Activated CD4-positive, alpha-beta T cell treated with anti-CD3 and anti-CD28 coated beads for 36 hours (primary cell): Measurements from ENCODE around the gene PRRG4. TPM values are rescaled to one million over a fixed set of nuclear protein-coding genes. Genes with fewer than 3 reads are reported as not detected.
"Not testable (repeated sequence)": the region's sequence is repeated elsewhere in the genome, so short reads cannot be mapped to it uniquely, and the experiment has no call there.

Source experiments
- ATAC-seq: fragments of 200-7000 bp; cut with Tn5 transposase; one replicate; pipeline ENCODE4 v1.10.0; 2021; ENCODE audit warnings: mild to moderate bottlenecking, moderate library complexity
- CTCF ChIA-PET: fragments of 350-600 bp; sonication (Branson Sonifier 250); formaldehyde crosslinking; loops from one replicate; lab custom pipeline; 2021; ENCODE audit warnings: antibody characterized with exemption; lab: Charles Lee
- POLR2A ChIA-PET: fragments of 350-600 bp; sonication (Branson Sonifier 250); formaldehyde crosslinking; loops from one replicate; lab custom pipeline; 2021; ENCODE audit warnings: antibody characterized with exemption, inconsistent platforms; lab: Charles Lee
- DNase-seq: peaks from one replicate; pipeline ENCODE4 v3.0.0-alpha.2; 2020
- H3K27ac Mint-ChIP-seq: one replicate; pipeline ENCODE4 v1.8.0; 2021; ENCODE audit warnings: mixed read lengths
- H3K27me3 Mint-ChIP-seq: one replicate; pipeline ENCODE4 v1.8.0; 2021; ENCODE audit warnings: mixed read lengths
- H3K36me3 Mint-ChIP-seq: one replicate; pipeline ENCODE4 v1.8.0; 2021; ENCODE audit warnings: low read depth, mixed read lengths
- H3K4me1 Mint-ChIP-seq: one replicate; pipeline ENCODE4 v1.8.0; 2021; ENCODE audit warnings: mixed read lengths
- H3K4me3 Mint-ChIP-seq: one replicate; pipeline ENCODE4 v1.8.0; 2021; ENCODE audit warnings: mild to moderate bottlenecking, moderate library complexity, mixed read lengths
- H3K9me3 Mint-ChIP-seq: one replicate; pipeline ENCODE4 v1.8.0; 2021; ENCODE audit warnings: low read depth, mixed read lengths
- intact Hi-C, 2 experiments: fragments of 100-400 bp; cut with DNase I in 1 of 2; cut with micrococcal nuclease in 1 of 2; formaldehyde crosslinking; loops; one replicate each; pipeline versions ENCODE4 v1.14.2 to v1.15.1; 2022 to 2024; cut with DNase I, micrococcal nuclease
- total RNA-seq, 2 experiments: library from RNA; stranded (reverse); gene quantifications; one replicate each; pipeline ENCODE4 v1.2.3, GENCODE V29; 2021

Gene PRRG4
- total RNA-seq, 2 experiments from 2014 or later: 0.18 to 0.23 TPM

DNA sequence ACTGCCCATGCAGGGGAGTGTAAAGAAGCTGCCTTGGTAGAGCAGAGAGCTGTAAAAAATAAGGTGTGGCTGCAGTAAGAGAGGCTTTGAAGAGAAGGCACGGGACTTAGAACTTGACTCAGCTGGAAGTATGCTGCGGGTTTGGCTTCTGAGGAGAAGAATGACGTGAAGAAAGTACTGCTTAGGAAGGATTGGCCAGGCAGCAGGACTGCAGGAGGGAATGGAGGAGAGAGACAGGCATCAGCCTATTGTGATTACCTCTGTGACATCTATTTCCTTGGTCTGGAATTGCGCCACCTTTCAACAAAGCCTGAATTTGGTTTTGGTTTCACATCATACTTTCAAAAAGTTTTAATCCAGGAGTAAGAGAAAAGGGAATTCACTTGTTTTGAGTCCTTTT lies 22.5 kb downstream of the PRRG4 start:
- ChIA-PET CTCF (interaction anchor here (0.7 kb wide), 1 partner anchor 282 kb away, joined by 4 read pairs; no protein-coding TSS in a partner anchor), POLR2A (no interaction called here)
- H3K27ac Mint-ChIP-seq: no peak overlapping the region
- intact Hi-C loops: no loop called here
- H3K4me1 Mint-ChIP-seq: peaks cover 4% of the 10 kb centered on the region
- ATAC-seq (no peak), DNase-seq (no peak)
- H3K9me3 Mint-ChIP-seq: no peaks in the 10 kb centered on the region
- no peak overlapping the region for H3K4me3 Mint-ChIP-seq
- no peaks in the 10 kb centered on the region for H3K27me3 Mint-ChIP-seq
- H3K36me3 Mint-ChIP-seq: no peaks in the 10 kb centered on the region

DNA sequence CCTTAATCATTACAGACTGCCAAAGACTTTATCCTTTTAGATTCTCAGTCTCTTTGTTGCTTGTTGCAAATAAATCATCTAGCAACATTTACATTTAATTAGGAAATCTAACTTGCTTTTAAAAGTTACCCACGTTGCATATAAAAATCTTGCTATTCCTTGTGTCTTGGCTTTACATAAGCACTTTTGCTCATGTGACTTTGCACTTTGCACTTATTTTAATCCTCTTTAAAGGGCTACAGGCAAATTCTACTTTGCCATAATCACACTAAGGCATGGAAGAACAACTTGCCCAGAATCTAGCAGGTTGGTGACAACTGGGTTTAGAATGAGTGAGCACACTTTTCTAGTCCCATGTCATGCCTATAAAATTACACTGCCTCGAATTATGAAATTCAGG lies 25.9 kb downstream of the PRRG4 start:
- intact Hi-C loops: no loop called here
- no peaks in the 10 kb centered on the region for H3K36me3 Mint-ChIP-seq

DNA sequence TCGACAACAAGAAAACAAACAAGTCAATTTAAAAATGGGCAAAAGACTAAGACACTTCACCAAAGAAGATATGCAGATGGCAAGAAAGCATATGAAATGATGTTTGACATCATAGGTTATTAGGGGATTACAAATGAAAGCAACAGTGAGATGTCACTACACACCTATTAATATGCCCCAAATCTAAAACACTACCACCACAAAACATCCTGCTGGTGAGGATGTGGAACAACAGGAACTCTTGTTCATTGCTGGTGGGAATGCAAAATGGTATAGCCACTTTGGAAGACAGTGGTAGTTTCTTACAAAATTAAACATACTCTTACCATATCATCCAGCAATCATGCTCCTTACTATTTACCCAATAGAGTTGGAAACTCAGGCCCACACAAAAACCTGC lies 29.0 kb downstream of the PRRG4 start:
- Mint-ChIP-seq H3K9me3 (no peaks in the 10 kb centered on the region), H3K36me3 (no peaks in the 10 kb centered on the region), H3K27ac (no peak overlapping the region), H3K27me3 (peaks cover 7% of the 10 kb centered on the region), H3K4me3 (no peak overlapping the region), H3K4me1 (no peaks in the 10 kb centered on the region)
- CTCF ChIA-PET: no interaction called here
- no peak for DNase-seq
- POLR2A ChIA-PET: no interaction called here
- no peak for ATAC-seq
- intact Hi-C loops: no loop called here

More for the DNA sequence above, 25.9 kb downstream of the PRRG4 start:
- Mint-ChIP-seq H3K27me3 (peaks cover 4% of the 10 kb centered on the region), H3K4me1 (no peaks in the 10 kb centered on the region), H3K27ac (no peak overlapping the region), H3K9me3 (no peaks in the 10 kb centered on the region), H3K4me3 (no peak overlapping the region)
- ChIA-PET CTCF (no interaction called here), POLR2A (no interaction called here)
- ATAC-seq: no peak
- no peak for DNase-seq

DNA sequence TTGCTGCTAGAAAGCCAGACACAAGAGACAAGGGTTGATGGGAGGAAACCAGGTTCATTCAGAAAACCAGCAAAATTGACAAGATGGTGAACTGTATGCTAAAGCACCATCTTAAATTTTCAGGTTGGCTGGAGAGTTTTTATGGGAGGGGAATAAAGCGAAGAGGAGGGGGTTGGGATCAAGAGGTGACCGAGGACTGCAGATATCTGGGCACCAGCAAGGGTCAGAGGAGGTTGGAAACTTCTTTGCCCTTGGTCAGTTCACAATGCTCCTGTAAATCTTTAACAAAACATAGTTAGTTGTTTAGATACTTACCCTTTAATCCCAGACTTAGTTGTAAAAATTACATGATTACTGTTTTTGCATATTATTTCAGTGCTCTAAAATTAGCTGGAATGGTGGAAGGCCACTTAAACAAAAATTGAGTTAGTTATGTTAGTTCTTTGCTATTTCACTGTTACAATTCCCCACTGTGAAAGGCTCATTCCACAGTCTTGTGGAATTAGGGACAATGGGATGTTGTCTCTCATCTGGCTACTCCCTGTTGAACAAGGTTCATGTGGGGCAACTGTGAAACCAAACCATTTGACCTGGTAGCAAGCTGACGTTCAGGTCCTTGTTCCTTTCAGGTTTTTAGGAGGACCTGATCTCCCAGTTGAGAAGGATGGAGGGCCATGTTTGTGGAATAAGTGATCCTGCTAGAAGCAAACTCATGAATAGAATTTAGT lies 32.3 kb downstream of the PRRG4 start:
- Mint-ChIP-seq H3K4me1 (no peaks in the 10 kb centered on the region), H3K36me3 (no peaks in the 10 kb centered on the region), H3K27ac (no peak overlapping the region), H3K4me3 (no peak overlapping the region), H3K9me3 (no peaks in the 10 kb centered on the region), H3K27me3 (peaks cover 12% of the 10 kb centered on the region)
- ChIA-PET CTCF (no interaction called here), POLR2A (no interaction called here)
- intact Hi-C loops: no loop called here
- ATAC-seq (no peak), DNase-seq (no peak)

DNA sequence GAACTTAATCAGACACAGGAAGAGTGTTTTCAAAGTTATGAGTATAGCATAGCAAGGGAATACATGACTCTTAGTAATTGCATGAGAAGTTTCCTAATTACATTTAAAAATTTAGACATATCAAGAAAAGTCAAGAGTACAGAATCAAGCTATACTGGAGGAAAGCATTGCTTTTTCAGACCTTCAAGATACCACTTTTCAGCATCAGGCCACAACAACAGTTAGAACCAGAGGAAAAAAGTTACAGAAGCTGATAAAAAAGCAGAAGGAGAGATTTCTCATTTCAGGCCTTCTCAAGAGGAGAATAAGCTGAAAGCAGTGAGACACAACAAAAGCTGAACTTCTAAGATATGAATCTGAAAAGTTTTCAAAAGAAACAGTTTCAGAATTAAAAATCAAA lies 34.8 kb downstream of the PRRG4 start:
- Mint-ChIP-seq H3K36me3 (no peaks in the 10 kb centered on the region), H3K27ac (no peak overlapping the region), H3K9me3 (peaks cover 5% of the 10 kb centered on the region), H3K4me3 (no peak overlapping the region), H3K27me3 (peaks cover 7% of the 10 kb centered on the region), H3K4me1 (no peaks in the 10 kb centered on the region)
- CTCF ChIA-PET: no interaction called here
- ATAC-seq (peak; percentile 16), DNase-seq (no peak)
- POLR2A ChIA-PET: no interaction called here
- intact Hi-C loops: no loop called here

DNA sequence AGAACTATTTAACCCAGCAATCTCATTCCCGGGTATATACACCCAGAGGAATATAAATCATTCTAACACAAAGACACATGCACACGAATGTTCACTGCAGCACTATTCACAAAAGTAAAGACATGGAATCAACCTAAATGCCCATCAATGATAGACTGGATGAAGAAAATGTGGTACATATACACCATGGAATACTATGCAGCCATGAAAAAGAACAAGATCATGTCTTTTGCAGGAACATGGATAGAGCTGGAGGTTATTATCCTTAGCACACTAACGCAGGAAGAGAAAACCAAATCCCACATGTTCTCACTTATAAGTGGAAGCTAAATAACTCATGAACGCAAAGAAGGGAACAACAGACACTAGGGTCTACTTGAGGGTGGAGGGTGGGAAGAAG lies 39.0 kb downstream of the PRRG4 start:
- intact Hi-C loops, DNase-seq: not testable (repeated sequence)

DNA sequence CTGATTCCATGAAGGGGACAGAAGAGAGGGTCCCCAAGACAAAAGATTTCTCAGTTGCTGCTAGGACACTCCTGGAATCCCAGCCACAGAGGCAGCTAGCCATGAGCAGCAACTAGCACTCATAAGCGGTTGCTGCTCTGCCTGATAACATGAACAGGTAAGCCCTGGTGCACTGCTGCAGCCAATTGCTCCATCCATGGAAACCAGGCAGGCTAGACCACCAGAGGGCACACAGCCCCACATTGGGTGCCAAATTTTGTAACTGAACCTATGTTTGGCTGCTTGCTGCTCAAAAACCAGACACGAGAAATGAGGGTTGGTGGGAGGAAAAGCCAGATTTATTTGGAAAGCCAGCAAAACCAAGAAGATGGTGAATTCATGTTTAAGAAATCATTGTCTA lies 40.9 kb downstream of the PRRG4 start:
- Mint-ChIP-seq H3K4me3 (no peak overlapping the region), H3K27ac (no peak overlapping the region), H3K36me3 (peaks cover 1% of the 10 kb centered on the region), H3K9me3 (peaks cover 5% of the 10 kb centered on the region), H3K27me3 (peaks cover 4% of the 10 kb centered on the region), H3K4me1 (no peaks in the 10 kb centered on the region)
- DNase-seq (peak; percentile 50), ATAC-seq (no peak)
- CTCF ChIA-PET: interaction anchor here (0.5 to 0.7 kb wide), 2 partner anchors 23 to 551 kb away, joined by 3 read pairs; no protein-coding TSS in a partner anchor
- intact Hi-C loops: no loop called here
- POLR2A ChIA-PET: no interaction called here

More for the DNA sequence above, 39.0 kb downstream of the PRRG4 start:
- CTCF ChIA-PET: interaction anchor here (1.0 kb wide), 1 partner anchor 183 kb away, joined by 3 read pairs; no protein-coding TSS in a partner anchor
- H3K4me1 Mint-ChIP-seq, H3K4me3 Mint-ChIP-seq, H3K27ac Mint-ChIP-seq, H3K9me3 Mint-ChIP-seq, ATAC-seq, H3K27me3 Mint-ChIP-seq, POLR2A ChIA-PET, H3K36me3 Mint-ChIP-seq: not testable (repeated sequence)

DNA sequence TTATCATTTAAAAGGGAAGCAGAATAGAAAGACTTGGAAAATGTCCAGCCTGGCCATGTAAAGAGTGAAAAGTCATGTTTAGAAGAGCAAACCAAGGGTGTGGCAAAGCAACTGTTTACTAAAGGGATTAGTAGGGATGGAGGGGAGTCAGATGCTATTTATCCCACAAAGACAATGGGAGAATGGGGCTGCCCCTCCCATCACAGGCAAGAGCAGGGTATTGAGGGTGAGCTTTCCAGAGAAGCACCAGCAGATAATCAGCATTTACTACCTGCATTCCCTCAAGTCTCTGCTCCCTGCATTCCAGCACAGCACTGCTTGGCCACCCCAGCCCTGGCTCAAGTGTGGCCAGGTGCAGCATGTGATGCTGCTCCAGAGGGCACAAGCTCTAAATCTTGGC lies 44.4 kb downstream of the PRRG4 start:
- no peak for DNase-seq
- ATAC-seq: no peak
- ChIA-PET POLR2A (no interaction called here), CTCF (interaction anchor here (0.6 kb wide), 1 partner anchor 149 kb away, joined by 3 read pairs; no protein-coding TSS in a partner anchor)
- no peaks in the 10 kb centered on the region for H3K4me1 Mint-ChIP-seq
- peaks cover 1% of the 10 kb centered on the region for H3K36me3 Mint-ChIP-seq
- H3K9me3 Mint-ChIP-seq: no peaks in the 10 kb centered on the region
- H3K27me3 Mint-ChIP-seq: peaks cover 4% of the 10 kb centered on the region
- H3K4me3 Mint-ChIP-seq: no peak overlapping the region
- H3K27ac Mint-ChIP-seq: no peak overlapping the region
- intact Hi-C loops: no loop called here

DNA sequence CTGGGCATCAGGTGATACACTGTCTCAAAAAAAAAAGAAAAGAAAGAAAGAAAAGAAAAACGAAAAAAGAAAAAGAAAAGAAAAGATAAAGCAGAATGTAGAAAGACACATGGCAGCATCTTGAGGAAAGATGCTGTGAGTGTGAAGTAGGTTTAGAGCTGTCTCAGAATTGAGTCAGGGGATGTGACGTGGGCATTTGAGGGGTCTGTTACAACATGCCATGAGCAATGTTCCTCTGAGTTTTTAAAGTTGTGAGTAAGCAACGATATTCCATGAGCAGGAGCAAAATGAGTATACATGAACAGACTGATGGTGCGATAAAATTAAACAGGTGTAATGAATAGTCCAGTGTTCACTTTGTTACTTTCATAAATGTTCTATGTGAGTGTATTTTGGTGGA lies 51.6 kb downstream of the PRRG4 start:
- H3K4me3 Mint-ChIP-seq: no peak overlapping the region
- H3K4me1 Mint-ChIP-seq: no peaks in the 10 kb centered on the region
- DNase-seq: no peak
- ChIA-PET POLR2A (no interaction called here), CTCF (interaction anchor here (0.6 kb wide), 1 partner anchor 78 kb away, joined by 4 read pairs; no protein-coding TSS in a partner anchor)
- H3K9me3 Mint-ChIP-seq: no peaks in the 10 kb centered on the region
- peaks cover 1% of the 10 kb centered on the region for H3K27me3 Mint-ChIP-seq
- intact Hi-C loops: no loop called here
- H3K27ac Mint-ChIP-seq: no peak overlapping the region
- H3K36me3 Mint-ChIP-seq: no peaks in the 10 kb centered on the region
- no peak for ATAC-seq

DNA sequence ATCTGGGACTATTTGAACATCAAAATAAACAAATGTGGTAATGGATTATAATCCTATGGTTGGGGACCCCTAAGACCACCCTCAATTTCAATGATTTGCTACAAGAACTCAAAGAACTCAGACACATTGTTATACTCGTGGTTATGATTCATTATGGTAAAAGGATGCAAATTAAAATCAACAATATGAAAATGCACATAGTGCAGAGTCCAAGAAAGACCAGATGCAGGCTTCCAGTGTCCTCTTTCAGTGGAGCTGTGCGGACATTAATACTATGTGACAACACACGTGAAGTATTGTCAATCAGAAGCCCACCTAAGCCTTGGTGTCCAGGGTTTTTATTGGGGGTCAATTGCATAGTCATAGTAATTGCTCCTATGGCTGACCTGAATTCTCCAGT lies 53.7 kb downstream of the PRRG4 start:
- no peaks in the 10 kb centered on the region for H3K27me3 Mint-ChIP-seq
- intact Hi-C loops: no loop called here
- H3K9me3 Mint-ChIP-seq: no peaks in the 10 kb centered on the region
- ChIA-PET POLR2A (no interaction called here), CTCF (interaction anchor here (0.7 to 1.2 kb wide), 2 partner anchors 177 to 227 kb away, joined by 3 to 4 read pairs; no protein-coding TSS in a partner anchor)
- no peaks in the 10 kb centered on the region for H3K36me3 Mint-ChIP-seq
- no peak for DNase-seq
- no peak overlapping the region for H3K27ac Mint-ChIP-seq
- H3K4me3 Mint-ChIP-seq: no peak overlapping the region
- ATAC-seq: no peak
- no peaks in the 10 kb centered on the region for H3K4me1 Mint-ChIP-seq

DNA sequence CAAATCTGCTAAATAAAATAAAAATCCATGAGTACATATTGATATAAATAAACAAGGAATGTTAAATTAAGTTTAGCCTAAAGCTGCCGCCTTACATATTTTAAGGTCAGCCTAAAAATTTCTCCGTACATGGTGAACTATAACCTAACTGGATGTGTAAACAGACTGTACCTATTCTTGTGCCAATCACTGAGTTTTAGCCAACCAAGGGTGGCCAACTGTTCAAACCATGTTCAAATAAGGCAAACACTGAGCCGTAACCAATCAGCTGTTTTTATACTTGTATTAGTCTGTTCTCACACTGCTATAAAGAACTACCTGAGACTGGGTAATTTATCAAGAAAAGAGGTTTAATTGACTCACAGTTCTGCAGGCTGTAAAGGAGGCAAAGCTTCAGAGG lies 54.3 kb downstream of the PRRG4 start:
- Mint-ChIP-seq H3K4me3 (no peak overlapping the region), H3K36me3 (no peaks in the 10 kb centered on the region), H3K27ac (no peak overlapping the region), H3K9me3 (no peaks in the 10 kb centered on the region), H3K27me3 (no peaks in the 10 kb centered on the region), H3K4me1 (no peaks in the 10 kb centered on the region)
- DNase-seq (no peak), ATAC-seq (no peak)
- intact Hi-C loops: no loop called here
- POLR2A ChIA-PET: no interaction called here
- CTCF ChIA-PET: interaction anchor here (0.7 to 1.2 kb wide), 3 partner anchors 176 to 470 kb away, joined by 3 to 4 read pairs (median 3); no protein-coding TSS in a partner anchor

DNA sequence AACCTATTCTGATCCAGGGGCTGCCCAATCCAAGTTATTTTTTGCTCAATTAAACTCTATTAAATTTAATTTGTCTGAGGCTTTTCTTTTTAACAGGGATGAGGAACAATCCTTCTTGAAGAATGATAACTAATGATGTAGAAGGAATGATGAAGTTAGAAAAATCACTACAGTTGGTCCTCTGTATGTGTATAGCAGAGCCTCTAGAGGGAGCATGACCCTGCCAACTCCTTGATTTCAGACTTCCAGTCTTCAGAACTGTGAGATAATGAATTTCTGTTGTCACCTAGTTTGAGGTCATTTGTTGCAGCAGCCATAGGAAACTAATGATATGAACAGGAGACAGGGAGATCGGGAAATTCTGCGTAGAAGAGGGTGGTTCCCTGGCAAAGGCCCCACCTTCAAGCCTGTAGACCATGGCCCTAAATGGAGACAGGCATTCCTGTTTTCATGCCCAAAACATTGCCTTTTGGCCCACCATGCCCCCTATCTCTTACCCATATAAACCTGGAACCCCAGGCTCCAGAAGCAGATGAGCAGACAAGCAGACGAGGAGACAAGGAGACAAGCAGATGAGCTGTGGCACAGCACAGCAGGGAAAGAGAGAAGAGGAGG lies 55.1 kb downstream of the PRRG4 start:
- Mint-ChIP-seq H3K27me3 (no peaks in the 10 kb centered on the region), H3K36me3 (no peaks in the 10 kb centered on the region), H3K27ac (no peak overlapping the region), H3K4me3 (no peak overlapping the region), H3K4me1 (no peaks in the 10 kb centered on the region), H3K9me3 (no peaks in the 10 kb centered on the region)
- intact Hi-C loops: no loop called here
- ATAC-seq (peak; percentile 70), DNase-seq (peak; percentile 17)
- POLR2A ChIA-PET: no interaction called here
- CTCF ChIA-PET: interaction anchor here (0.6 to 0.7 kb wide), 2 partner anchors 52 to 471 kb away, joined by 3 read pairs; no protein-coding TSS in a partner anchor
